Glutamatergic neuron (in vitro differentiated cells): ENCODE data around the gene KIF21B. TPM values are rescaled to one million over a fixed set of nuclear protein-coding genes. Genes with fewer than 3 reads are reported as not detected.

Experiments used
- DNase-seq: peaks from one replicate; pipeline ENCODE4 v3.0.0; 2022
- H3K27ac Mint-ChIP-seq: one replicate; pipeline ENCODE4 v1.8.0; 2020; ENCODE audit warnings: mild to moderate bottlenecking, mixed read lengths, inconsistent platforms; ENCODE audit not compliant: unreplicated experiment
- H3K27me3 Mint-ChIP-seq: one replicate; pipeline ENCODE4 v1.8.0; 2020; ENCODE audit warnings: mild to moderate bottlenecking, moderate library complexity, mixed read lengths, inconsistent platforms; ENCODE audit not compliant: unreplicated experiment
- H3K36me3 Mint-ChIP-seq: one replicate; pipeline ENCODE4 v1.8.0; 2020; ENCODE audit warnings: mild to moderate bottlenecking, mixed read lengths, inconsistent platforms; ENCODE audit not compliant: unreplicated experiment
- H3K4me1 Mint-ChIP-seq: one replicate; pipeline ENCODE4 v1.8.0; 2020; ENCODE audit warnings: mild to moderate bottlenecking, low read depth, mixed read lengths, inconsistent platforms; ENCODE audit not compliant: unreplicated experiment
- H3K4me3 Mint-ChIP-seq: one replicate; pipeline ENCODE4 v1.8.0; 2020; ENCODE audit warnings: mild to moderate bottlenecking, mixed read lengths, inconsistent platforms; ENCODE audit not compliant: unreplicated experiment
- H3K9me3 Mint-ChIP-seq: one replicate; pipeline ENCODE4 v1.8.0; 2020; ENCODE audit warnings: mild to moderate bottlenecking, moderate library complexity, mixed read lengths, inconsistent platforms; ENCODE audit not compliant: unreplicated experiment
- total RNA-seq: library from RNA; stranded (reverse); fragmentation: NEBNext Ultra II Directional; extraction: Animal tissue kit (Norgen Biotek cat#: 25700); gene quantifications from one replicate; pipeline ENCODE4 v1.2.1, GENCODE V29; 2021; ENCODE audit not compliant: unreplicated experiment
- TF ChIP-seq, protein P1 (sequence below): fragments of 200-600 bp; sonication (generic); IDR thresholded peaks from one replicate; pipeline ENCODE4 v1.5.0; 2021; ENCODE audit not compliant: partially characterized antibody, unreplicated experiment

Gene KIF21B
- total RNA-seq, 1 donor from 2014 or later, result 51.1 TPM

DNA sequence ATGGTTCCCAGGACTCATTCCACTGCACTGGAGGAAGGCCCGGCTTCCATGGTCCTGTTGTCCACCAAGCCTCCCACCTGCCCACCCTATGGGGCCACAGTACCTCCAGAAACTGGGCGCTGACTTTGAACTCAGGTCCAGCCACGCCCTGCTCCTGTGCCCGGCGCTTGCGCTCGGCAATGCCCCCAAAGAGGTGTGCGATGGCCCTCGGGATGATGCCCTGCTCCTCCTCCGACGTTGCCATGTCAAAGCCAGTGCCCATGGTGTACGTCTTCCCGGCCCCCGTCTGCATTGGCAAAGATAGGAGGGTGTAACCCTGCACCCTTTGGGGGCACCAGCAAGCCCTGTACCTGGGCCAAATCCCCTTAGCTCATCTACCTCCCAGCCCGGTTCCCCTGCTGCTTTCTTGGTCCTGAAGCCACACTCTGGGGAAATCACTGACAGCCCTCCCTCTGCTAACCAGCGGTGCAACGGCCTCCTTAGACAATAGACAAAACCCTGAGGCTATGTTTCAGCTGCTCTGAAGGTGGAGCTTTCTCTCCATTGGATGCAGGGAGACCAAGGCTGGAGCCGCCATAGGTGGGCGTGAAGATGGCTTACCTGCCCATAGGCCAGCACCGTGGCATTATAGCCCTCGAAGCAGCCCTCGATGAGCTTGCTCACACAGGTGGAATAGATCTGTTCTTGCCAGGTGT lies 14.7 kb downstream of the KIF21B start:
- H3K4me3 Mint-ChIP-seq, result no peak overlapping the region
- H3K27ac Mint-ChIP-seq, result no peak overlapping the region
- peaks cover 2% of the 10 kb centered on the region for H3K27me3 Mint-ChIP-seq
- H3K9me3 Mint-ChIP-seq, result peaks cover 6% of the 10 kb centered on the region
- DNase-seq, result no peak
- H3K36me3 Mint-ChIP-seq, result no peaks in the 10 kb centered on the region
- TF ChIP-seq, protein P1, sequence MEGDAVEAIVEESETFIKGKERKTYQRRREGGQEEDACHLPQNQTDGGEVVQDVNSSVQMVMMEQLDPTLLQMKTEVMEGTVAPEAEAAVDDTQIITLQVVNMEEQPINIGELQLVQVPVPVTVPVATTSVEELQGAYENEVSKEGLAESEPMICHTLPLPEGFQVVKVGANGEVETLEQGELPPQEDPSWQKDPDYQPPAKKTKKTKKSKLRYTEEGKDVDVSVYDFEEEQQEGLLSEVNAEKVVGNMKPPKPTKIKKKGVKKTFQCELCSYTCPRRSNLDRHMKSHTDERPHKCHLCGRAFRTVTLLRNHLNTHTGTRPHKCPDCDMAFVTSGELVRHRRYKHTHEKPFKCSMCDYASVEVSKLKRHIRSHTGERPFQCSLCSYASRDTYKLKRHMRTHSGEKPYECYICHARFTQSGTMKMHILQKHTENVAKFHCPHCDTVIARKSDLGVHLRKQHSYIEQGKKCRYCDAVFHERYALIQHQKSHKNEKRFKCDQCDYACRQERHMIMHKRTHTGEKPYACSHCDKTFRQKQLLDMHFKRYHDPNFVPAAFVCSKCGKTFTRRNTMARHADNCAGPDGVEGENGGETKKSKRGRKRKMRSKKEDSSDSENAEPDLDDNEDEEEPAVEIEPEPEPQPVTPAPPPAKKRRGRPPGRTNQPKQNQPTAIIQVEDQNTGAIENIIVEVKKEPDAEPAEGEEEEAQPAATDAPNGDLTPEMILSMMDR, result no peak
- H3K4me1 Mint-ChIP-seq, result peaks cover 17% of the 10 kb centered on the region

DNA sequence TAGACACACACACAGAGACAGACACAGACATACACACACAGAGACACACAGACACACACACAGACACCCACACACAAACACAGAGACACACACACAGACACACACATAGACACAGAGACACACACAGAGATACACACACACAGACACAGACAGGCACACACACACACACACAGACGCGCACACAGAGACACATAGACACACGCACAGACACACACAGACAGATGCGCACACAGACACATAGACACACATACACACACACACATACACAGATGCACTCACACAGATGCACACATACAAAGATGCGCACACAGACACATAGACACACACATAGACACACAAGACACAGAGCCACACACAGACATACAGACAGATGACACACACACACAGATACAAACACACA lies 16.0 kb downstream of the KIF21B start:
- no peak for DNase-seq
- Mint-ChIP-seq H3K4me3 (no peak overlapping the region), H3K27ac (no peak overlapping the region), H3K9me3 (peaks cover 6% of the 10 kb centered on the region), H3K4me1 (peaks cover 17% of the 10 kb centered on the region), H3K27me3 (peaks cover 2% of the 10 kb centered on the region), H3K36me3 (no peaks in the 10 kb centered on the region)
- TF ChIP-seq, protein P1, result no peak

DNA sequence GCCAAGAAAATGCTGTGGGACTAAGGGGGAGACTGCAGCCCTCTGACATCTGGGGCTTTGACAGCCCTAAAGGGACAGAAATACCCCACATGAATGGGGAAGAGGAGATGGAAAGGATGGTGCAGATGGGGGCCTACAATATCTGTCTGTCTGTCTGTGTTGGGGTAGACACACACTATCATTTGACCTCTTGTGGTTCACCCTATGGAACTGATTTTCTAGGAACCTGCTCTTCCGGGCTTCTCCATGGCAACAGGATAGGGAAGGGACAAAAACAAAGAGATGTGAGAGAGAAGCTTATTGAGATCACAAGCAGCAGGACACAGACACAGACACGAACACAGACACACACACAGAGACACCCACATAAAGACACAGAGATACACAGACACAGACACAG lies 17.1 kb downstream of the KIF21B start:
- DNase-seq, result no peak
- H3K9me3 Mint-ChIP-seq, result peaks cover 4% of the 10 kb centered on the region
- peaks cover 12% of the 10 kb centered on the region for H3K4me1 Mint-ChIP-seq
- no peak overlapping the region for H3K4me3 Mint-ChIP-seq
- H3K27me3 Mint-ChIP-seq, result peaks cover 2% of the 10 kb centered on the region
- H3K36me3 Mint-ChIP-seq, result peaks cover 3% of the 10 kb centered on the region
- TF ChIP-seq, protein P1, result no peak
- H3K27ac Mint-ChIP-seq, result no peak overlapping the region

DNA sequence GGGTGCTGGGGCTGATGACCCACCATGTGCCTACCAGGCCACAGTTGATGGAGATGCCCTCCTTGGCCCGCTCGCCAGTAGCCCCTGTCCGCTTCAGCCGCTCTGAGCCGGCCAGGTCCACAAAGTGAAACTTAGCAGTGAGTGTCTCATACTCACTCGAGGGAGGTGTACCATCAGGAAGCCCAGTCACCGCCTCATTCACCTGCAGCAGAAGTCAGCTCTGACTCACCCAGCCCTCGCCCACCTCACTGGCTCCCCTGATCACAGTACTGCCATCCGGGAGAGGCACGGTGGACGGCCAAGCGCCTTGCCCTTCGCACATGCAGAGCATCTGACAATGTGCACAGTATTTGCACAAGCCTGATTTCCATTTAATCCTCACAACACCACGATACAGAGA lies 18.8 kb downstream of the KIF21B start:
- peaks cover 4% of the 10 kb centered on the region for H3K9me3 Mint-ChIP-seq
- DNase-seq, result no peak
- no peak overlapping the region for H3K4me3 Mint-ChIP-seq
- TF ChIP-seq, protein P1, result no peak
- peaks cover 5% of the 10 kb centered on the region for H3K4me1 Mint-ChIP-seq
- peaks cover 2% of the 10 kb centered on the region for H3K27me3 Mint-ChIP-seq
- no peak overlapping the region for H3K27ac Mint-ChIP-seq
- H3K36me3 Mint-ChIP-seq, result peaks cover 3% of the 10 kb centered on the region

DNA sequence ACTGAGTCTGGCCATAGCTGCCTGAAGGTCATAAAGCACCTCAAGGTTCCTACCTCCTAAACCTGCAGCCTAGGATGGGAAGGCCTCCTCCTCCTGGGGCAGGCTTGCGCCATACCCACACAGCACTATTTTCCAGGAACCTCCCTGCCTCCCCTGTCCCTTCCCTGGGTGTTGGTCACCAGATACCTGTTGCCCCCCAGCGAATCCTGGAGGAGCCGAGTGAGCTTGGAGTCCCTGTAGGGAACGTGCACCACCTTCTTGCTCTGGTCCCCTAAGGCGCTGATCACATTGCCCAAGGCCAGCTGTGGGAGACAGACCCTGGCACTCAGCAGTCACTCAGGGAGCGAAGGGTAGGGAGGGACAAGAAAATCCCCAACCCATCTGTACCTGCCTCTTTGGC lies 19.4 kb downstream of the KIF21B start:
- H3K36me3 Mint-ChIP-seq, result peaks cover 3% of the 10 kb centered on the region
- DNase-seq, result no peak
- no peak overlapping the region for H3K27ac Mint-ChIP-seq
- H3K27me3 Mint-ChIP-seq, result no peaks in the 10 kb centered on the region
- H3K4me1 Mint-ChIP-seq, result peaks cover 2% of the 10 kb centered on the region
- TF ChIP-seq, protein P1, result no peak
- peaks cover 2% of the 10 kb centered on the region for H3K9me3 Mint-ChIP-seq
- no peak overlapping the region for H3K4me3 Mint-ChIP-seq
